Measurements from ENCODE around the gene ZFYVE21. TPM values are rescaled to one million over a fixed set of nuclear protein-coding genes. Genes with fewer than 3 reads are reported as not detected.

ZFYVE21 gene
- total RNA-seq (2021): 93.3 and 118 TPM in 2 replicates
- percentile 69 among the genes with signal in this experiment for Bru-seq, nascent RNA
- percentile 90 among the genes with signal in this experiment for BruChase-seq, experiment 1, labeled RNA remaining after a 2-hour chase
- BruChase-seq, experiment 2, labeled RNA remaining after a 6-hour chase: percentile 88 among the genes with signal in this experiment
- long read RNA-seq, transcript ZFYVE21-202 (7 exons, 1,383 nt): major isoform, 220 of 249 reads
- long read RNA-seq, transcript ZFYVE21-201 (8 exons, 1,521 nt): minor isoform, 6 of 249 reads
- long read RNA-seq, partial matches to known transcripts: 1 of 249 reads
- long read RNA-seq, other reads (novel, unspliced or antisense): 20 of 249 reads

GRCh38 chr14:103715052-103716000, at the start of gene ZFYVE21, which contains the start of gene XRCC3:
Gene ZFYVE21, plus strand, starts transcription at chr14:103715810. Its CDS starts 32 bp downstream, at chr14:103715842.
Gene XRCC3, minus strand, starts transcription at chr14:103715451. Its CDS starts 4,364 bp downstream, at chr14:103711087.
- H3K4me3 ChIP-seq: peak within 1 kb of the TSS; percentile 79
- H3K4me2 ChIP-seq: peak within 1 kb of the TSS; percentile 91
- peak within 1 kb of the TSS; percentile 75 for H2AFZ ChIP-seq
- no peaks in the 10 kb centered on the region for H3K27me3 ChIP-seq (ENCODE audit: insufficient read depth, low read depth)
- H4K20me1 ChIP-seq (ENCODE audit: insufficient read depth): peaks cover 15% of the 10 kb centered on the region
- peak; percentile 100 for DNase-seq
- peaks cover 64% of the 10 kb centered on the region for H3K79me2 ChIP-seq (ENCODE audit: low read depth)
- intact Hi-C loops (cut with micrococcal nuclease; ENCODE audit: unreplicated experiment): loop anchor here (1.0 to 2.0 kb wide), 3 partner anchors 10 to 87 kb away; partner anchors contain the start of gene KLC1
- no peaks in the 10 kb centered on the region for H3K36me3 ChIP-seq (ENCODE audit: low read depth)
- H3K9me3 ChIP-seq (ENCODE audit: insufficient read depth, low read depth): no peaks in the 10 kb centered on the region
- peak within 1 kb of the TSS; percentile 36 for H3K27ac ChIP-seq
- TF ChIP-seq EZH2 (IDR thresholded peaks at IDR 0.05; ENCODE audit: low read depth) (no peak), CTCF (conservative IDR thresholded peaks at IDR 0.05) (no peak)
- H3F3A ChIP-seq (ENCODE audit: insufficient read depth, low read depth): peaks cover 33% of the 10 kb centered on the region; the same call in 1 of the 2 replicates
- no peaks in the 10 kb centered on the region for H3K9me2 ChIP-seq (ENCODE audit: insufficient read depth)
- BruUV-seq (replicated peaks): no TSS peak
- ChIA-PET CTCF (interaction anchor here (0.7 kb wide), 2 partner anchors 10 to 294 kb away, joined by 3 to 6 read pairs; no protein-coding TSS in a partner anchor), POLR2A (ENCODE audit: unreplicated experiment) (interaction anchor here (0.6 to 1.0 kb wide), 10 partner anchors 10 to 1794 kb away, joined by 3 to 33 read pairs (median 5); no protein-coding TSS in a partner anchor)
- peaks cover 24% of the 10 kb centered on the region for H3K4me1 ChIP-seq (replicated peaks; ENCODE audit: insufficient read depth)

GRCh38 chr14:103667671-103668070, 47.9 kb upstream of the ZFYVE21 start:
- POLR2A ChIA-PET (ENCODE audit: unreplicated experiment): interaction anchor here (0.6 kb wide), 1 partner anchor 106 kb away, joined by 7 read pairs; no protein-coding TSS in a partner anchor
- no TSS peak for BruUV-seq (replicated peaks)

More at GRCh38 chr14:103667671-103668070, 47.9 kb upstream of the ZFYVE21 start:
- Histone ChIP-seq H3F3A (ENCODE audit: insufficient read depth, low read depth) (peaks cover 38% of the 10 kb centered on the region), H3K79me2 (ENCODE audit: low read depth) (0 out of 2 replicates have a peak, but pooled peaks cover 17% of the 10 kb centered on the region), H3K4me1 (replicated peaks; ENCODE audit: insufficient read depth) (no peaks in the 10 kb centered on the region), H3K27me3 (ENCODE audit: insufficient read depth, low read depth) (no peaks in the 10 kb centered on the region), H3K9me3 (ENCODE audit: insufficient read depth, low read depth) (no peaks in the 10 kb centered on the region), H3K27ac (no peak overlapping the region), H4K20me1 (ENCODE audit: insufficient read depth) (peaks cover 65% of the 10 kb centered on the region), H3K4me2 (no peak overlapping the region), H3K9me2 (ENCODE audit: insufficient read depth) (no peaks in the 10 kb centered on the region), H3K4me3 (no peak overlapping the region), H2AFZ (no peak overlapping the region), H3K36me3 (ENCODE audit: low read depth) (peaks cover 55% of the 10 kb centered on the region)
- no peak for DNase-seq
- intact Hi-C loops (cut with micrococcal nuclease; ENCODE audit: unreplicated experiment): no loop called here
- TF ChIP-seq EZH2 (IDR thresholded peaks at IDR 0.05; ENCODE audit: low read depth) (no peak), CTCF (conservative IDR thresholded peaks at IDR 0.05) (no peak)
- CTCF ChIA-PET: interaction anchor here (0.8 to 1.1 kb wide), 3 partner anchors 16 to 87 kb away, joined by 3 to 4 read pairs (median 3); no protein-coding TSS in a partner anchor
